GM19467 (cell line): ENCODE results near the gene CDCP2.
"Not testable (repeated sequence)": the region's sequence is repeated elsewhere in the genome, so short reads cannot be mapped to it uniquely, and the experiment has no call there.

Experiments
- ATAC-seq: cut with Tn5 transposase; IDR thresholded peaks from one replicate; pipeline ENCODE4 v1.9.1; 2021; ENCODE audit warnings: mild to moderate bottlenecking, moderate library complexity; ENCODE audit not compliant: unreplicated experiment

The CDCP2 gene

DNA sequence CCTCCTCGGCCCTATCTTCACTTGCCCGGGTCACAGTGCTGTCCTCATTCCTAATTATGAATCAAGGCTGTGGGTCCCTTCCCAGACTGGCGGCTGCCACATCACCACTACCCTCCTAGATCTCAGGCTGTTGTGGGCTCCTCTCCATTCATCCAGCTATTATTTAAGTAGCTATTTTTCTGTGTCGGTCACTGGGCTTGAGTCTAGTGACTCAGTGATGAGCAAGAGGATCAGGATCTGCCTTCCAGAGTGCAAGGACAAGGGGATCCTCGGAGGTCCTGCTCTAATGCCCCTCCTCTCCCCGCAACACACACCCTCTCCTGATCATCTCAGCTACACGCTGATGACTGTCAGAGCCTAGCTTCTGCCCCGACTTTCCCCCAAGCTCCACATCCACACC is 34.1 kb downstream of the CDCP2 start:
- ATAC-seq = no peak

DNA sequence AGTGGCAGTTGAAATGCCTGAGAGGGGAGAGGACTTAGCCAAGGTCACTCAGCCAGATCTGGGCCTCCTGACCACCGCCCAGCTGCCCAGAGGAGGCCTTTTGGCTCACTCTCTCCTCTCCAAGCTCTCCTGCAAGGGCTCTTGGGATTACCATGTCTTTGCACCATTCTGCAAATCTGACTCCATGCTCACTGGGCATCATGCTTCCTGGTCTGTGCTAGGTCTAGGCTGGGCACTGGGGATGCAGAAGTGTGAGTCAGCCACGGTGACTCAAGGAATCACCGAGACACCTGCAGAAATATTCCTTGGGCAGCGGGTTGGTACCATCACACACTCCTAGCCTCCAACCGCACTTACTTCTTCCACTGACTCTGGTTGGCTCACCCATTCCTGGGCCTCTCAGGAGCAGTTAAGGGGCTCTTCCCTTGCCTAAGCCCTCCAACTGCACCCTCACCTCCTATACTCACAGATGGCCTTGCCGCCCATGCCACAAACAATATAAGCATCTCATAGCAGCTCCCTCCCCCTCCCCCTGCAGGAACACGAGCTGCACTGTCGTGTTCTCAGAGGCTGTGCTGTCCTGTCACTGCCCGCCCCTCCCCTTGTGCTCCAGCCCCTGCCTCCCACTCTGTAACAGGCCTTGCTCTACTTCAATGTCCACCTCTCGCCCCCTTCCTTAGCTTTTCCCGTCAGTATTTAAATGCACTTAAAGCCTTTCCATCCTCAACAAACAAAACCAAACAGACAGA is 34.8 kb downstream of the CDCP2 start:
- no peak for ATAC-seq

DNA sequence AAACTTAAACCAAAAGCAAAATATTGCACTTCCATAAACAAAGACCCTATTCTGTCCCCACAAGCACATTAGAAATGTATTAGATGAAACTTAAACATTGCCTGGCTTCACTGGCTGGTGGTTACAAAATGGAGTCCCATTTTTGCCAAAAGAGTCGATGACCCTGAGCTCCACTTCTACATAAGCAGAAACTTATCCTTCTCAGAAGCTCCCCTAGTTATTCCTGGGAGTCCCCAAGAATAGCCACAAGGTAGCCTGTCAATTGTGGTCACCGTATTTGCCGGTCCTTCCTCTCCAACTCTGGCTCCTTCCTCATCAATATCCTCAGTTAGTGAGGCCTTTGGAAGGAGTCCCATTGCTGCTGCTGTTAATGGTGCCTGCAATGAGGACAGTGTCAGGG is 37.3 kb downstream of the CDCP2 start:
- no peak for ATAC-seq

DNA sequence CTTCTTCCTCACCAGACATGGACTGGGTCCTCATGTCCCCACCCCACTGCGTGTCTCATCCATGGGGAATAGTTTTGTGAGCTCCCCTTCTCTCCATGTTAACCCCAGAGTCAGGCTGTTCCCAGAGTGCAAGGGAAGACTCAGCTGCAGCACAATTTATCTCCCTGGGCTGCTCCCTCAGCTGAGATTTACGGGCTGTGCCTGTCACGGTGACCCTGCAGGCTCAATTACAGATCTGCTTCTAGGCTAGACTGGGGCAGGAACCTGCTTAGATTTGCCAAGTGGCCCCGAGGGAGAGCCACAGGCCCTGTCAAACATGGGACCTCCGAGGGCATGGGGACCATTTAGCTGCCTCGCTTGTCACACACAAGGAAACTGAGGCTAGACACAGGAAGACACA is 37.8 kb downstream of the CDCP2 start:
- ATAC-seq = no peak

DNA sequence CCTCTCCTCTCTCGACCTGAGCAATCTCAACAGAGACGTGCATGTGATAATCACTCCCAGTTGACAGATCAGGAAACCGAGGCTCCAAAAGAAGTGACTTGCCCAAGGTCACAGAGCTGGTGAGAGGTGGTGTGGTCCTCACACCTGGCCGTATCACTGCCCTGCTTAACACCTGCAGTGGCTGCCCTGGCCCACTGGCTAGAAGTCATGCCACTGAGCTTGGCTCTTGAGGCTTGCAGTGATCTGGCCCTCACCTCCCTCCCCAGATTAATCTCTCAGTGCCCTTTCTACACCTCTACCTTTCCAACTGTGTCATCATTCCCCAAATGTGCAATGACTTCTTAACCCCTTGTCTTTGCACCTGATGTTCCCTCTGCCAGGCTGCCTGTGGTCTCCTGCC is 38.8 kb downstream of the CDCP2 start:
- no peak for ATAC-seq

DNA sequence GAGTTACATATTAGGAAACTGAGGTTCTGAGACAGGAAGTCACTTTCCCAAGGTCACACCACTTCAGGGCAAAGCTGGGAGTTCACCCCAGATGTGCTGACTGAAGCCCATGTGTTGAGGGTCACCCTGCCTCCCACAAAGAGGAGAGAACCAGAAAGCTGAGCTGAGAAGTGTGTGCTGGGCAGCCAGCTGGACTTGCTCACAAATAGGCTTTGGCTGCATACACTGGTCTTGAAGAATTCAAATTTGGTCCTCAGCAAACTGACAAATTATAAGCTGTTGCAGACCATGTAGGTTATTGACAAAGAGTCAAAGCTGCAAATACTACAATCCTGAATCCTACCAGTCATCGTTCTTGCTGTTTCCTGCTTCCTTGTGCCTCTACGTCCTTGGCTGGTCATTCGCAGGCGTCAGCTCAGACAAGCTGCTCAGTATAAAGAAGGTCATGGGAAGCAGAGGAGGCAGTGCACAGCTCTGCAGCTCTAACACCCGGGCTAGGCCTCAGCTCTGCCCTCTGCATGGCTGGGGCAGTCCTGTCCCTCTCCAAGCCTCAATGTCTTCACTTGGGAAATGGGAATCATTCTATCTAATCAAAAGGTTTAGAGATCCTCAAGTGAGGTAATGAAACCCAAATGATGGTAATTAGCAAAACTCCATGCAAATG is 40.0 kb downstream of the CDCP2 start:
- ATAC-seq = no peak

DNA sequence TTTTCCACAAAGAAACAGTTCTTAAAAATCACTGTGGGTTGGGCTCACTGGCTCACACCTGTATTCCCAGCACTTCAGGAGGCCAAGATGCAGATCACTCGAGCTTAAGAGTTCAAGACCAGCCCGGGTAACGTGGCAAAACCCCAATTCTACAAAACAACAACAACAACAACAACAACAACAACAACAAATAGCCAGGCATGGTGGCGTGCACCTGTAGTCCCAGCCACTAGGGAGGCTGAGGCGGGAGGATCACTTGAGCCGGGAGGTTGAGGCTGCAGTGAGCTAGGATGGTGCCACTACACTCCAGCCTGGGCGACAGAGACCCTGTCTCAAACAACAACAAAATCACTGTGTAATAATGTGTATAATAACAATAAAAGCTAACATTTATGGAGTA is 40.8 kb downstream of the CDCP2 start:
- no peak for ATAC-seq

DNA sequence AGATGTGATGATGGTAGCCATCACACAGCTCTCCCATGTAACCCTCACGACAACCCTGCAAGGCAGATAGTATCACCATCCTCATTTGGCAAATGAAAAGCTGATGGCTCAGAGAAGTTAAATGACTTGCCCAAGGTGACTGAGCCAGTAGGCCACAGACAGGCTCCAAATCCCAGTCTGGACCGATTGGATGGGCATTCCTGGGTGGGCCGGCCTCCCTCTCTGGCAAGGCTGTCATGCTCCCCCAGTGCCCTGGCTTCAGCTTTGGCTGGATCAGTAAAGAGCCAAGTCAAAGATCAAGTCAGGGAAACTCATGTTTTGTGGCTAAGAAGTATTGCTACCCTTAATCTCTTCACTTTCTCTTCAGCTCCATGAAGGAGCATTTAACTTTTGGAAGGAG is 41.2 kb downstream of the CDCP2 start:
- ATAC-seq = no peak

DNA sequence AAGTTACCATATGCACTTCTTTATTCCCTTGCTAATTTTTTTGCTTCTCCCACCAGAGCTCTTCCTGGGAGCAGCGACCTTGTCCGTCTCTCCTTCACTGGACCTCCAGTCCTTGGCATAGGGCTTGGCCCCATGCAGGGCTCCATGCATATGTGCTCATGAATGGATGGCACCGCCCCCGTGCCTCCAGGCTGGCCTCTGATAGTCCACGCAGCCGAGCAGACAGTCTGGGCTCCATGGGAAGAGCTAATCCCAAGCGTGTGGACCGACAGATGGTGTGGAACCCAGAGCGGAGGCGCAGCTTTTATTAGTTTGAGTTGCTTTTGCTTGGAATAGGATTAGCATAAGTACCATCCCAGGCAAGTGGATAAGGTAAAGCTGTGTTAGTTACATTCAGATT is 41.8 kb downstream of the CDCP2 start:
- no peak for ATAC-seq

DNA sequence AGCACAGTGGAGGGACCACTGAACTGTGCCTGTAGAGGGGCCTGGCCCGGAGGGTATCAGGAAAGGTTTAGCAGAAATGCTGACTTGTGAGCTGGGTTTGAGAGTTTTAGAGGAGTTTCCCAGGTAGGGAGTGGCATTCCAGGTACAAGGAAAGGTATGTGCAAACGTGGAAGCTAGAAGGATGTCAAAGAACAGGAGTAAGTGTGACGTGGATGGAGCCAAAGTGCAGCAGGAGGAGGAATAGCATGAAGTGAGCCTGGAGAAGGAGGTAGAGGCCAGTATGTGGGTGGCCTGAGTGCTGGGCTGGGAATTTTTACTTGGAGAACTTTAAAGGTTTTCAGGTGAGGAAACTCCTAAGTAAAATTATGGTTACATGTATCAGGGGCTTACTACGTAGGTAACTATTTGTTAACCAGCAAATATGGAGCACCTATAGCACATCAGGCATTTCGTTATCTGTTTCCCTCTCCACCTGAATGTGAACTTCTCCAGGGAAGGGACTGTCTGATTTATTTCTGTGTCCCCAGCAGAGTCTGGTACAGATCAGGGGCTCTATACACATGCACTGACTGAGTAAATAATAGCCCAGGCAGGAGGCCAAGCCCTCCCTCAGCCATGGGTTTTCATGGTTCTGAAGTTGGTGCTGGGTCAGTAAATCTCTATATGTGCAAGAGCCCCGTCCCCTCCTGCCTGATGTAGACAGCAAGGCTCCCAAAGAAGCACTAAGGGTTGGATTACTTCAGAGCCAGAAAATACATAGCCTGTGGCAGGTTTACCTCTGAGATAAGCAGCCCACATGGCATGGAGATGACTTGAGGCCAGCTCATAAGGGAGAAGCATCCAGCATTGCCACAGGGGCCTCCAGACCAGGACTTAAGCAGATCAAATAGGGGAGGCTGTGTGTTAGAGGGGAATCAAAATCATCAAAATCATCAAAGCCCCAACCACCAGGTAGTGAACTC is 43.4 kb downstream of the CDCP2 start:
- ATAC-seq = no peak

DNA sequence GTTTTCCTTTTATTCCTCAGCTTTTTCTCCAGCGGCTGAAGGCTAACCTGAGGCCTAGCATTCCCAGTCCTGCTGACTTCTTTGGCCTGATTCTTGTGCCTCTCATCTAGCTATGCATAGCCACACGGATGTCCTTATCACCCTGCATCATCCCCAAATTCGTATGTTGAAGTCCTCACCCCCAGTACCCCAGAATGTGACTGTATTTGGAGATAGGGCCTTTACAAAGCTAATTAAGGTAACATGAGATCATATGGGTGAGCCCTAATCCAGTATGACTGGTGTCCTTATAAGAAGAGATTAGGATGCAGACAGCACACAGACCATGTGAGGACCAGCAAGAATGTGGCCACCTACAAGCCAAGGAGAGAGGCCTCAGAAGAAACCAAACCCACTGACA is 44.6 kb downstream of the CDCP2 start:
- ATAC-seq = no peak

DNA sequence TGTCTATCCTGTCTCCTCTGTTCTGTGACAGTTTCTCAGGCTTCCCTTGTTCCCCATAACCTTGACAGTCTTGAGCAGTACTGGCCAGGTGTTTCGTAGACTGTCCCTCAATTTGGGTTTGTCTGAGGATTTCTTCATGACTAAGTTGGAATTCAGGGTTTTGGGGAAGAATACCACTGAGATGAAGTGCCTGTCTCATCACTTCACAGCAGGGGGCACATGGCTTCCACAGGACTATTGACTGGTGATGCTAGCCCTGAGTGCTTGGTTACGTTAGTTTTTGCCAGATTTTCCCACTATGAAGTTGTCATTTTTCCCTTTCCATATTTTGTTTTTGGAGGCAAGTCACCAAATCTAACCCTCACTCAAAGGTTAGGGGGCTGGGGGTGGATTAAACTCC is 45.7 kb downstream of the CDCP2 start:
- ATAC-seq = no peak

DNA sequence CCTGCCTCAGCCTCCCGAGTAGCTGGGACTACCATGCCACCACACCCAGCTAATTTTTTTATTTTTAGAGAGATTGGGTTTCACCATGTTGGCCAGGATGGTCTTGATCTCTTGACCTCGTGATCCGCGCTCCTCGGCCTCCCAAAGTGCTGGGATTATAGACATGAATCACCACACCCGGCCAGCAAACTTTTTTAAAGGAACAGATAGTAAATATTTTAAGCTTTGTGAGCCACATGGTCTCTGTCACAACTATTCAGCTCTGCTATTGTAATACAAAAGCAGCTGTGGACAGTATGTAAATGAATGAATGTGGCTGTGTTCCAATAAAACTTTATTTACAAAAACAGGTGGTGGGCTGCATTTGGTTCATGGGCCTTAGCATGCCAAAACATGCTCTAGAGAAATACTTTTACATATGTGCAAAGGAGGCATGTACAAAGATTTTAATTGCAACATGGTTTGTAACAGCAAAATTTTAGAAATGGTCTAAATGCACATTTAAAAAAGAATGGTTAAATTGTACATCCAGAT is 47.0 kb downstream of the CDCP2 start:
- ATAC-seq = no peak

DNA sequence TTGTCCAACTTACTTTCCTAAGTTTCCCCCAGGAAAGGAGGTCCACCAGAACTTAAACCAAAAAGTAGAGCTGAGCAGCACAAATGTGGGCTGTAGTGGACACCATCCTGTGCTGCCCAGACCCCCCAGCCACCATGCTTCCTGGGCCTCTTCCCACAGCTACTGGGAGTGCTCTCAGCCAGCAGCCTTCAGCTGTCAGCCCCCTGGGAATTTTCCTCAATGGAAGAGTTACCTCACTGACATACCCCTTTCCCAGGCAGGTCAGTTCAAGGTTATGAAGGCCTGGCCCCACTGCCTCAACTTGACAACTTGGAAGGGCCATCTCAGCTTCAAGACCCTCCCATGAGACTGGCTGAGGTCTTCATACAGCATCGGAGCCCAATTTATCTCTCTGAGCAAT is 47.7 kb downstream of the CDCP2 start:
- no peak for ATAC-seq

DNA sequence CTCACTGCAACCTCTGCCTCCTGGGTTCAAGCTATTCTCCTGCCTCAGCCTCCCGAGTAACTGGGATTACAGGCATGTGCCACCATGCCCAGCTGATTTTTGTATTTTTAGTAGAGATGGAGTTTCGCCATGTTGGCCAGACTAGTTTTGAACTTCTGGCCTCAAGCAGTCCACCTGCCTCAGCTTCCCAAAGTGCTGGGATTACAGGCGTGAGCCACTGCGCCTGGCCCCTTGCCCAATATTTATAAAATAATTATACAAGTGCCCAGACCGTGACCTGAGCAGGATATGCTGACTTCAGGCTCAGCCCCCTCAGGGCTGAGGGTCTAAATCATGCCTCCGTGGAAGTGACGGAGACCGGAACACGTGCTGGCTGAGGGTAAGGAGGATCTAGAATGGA is 48.2 kb downstream of the CDCP2 start:
- ATAC-seq = not testable (repeated sequence)

DNA sequence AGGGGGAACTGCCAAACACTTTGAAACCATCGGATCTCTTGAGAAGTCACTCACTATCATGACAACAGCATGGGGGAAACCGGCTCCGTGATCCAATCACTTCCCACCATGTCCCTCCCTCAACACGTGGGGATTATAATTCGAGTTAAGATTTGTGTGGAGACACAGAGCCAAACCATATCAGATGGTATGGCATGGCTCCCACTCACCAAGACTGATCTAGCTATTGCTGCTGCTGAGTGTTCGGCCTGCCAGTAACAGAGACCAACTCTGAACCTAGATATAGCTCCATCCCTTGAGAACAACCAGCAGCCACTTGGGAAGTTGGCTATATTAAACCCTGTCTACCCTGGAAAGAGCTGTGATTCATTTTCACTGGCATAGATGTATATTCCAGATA is 49.4 kb downstream of the CDCP2 start:
- no peak for ATAC-seq

DNA sequence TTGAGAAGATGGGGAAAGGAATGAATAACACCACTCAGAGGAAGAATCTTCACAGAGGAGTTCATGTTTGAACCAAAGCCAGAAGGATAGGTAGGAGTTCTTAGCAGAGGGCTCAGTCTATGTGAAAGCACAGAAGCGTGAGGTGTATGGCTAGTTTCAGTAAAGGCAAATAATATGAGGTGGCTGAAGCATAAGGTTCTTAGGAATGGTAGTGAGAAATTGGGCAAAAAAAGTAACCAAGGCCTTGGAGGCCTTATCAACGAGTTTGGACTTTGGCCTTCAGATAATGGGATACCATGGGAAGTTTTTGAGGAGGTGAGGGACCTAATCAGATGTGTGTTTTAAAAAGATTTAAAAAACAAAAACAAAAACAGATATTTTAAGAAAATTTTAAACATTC is 52.3 kb downstream of the CDCP2 start:
- ATAC-seq = no peak

DNA sequence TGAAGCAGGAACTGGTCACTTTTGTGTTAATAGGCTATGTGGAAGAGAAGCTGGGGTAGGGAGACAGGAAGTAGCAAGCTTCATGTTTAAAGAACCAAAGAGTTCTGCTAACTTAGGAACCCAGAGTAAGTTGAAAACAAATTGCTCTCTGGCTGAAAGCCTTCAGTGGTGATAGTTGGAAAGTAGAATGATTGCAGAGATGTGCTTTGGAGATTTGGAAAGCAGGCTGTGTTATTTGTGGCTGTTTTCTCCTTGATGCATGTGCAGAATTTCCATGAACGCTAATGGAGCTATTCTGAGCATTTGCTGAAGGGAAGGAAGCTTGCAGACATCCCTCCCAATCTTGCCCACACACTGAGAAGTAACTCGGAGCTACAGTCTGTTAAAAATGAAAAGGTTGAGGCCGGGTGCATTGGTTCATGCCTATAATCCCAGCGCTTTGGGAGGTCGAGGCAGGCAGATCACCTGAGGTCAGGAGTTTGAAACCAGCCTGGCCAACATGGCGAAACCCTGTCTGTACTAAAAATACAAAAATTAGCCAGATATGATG is 53.7 kb downstream of the CDCP2 start:
- ATAC-seq = no peak

DNA sequence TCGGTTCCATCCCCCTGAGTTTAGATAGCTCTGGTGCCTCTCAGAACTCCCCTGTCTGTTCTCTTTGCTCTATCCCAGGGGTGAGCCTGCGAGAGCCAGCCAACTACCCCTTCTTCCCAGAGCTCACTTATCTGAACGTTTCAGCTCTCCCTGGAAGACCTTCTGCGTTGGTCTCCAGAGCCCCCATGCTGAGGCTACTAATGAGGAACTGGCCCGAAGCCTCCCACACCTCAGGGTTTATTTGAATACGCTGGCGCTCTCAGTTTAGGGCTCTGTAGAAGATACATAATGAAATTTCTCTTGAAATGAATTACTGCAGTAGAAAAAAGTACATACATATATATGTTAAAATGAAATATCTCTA is 55.9 kb downstream of the CDCP2 start:
- no peak for ATAC-seq

DNA sequence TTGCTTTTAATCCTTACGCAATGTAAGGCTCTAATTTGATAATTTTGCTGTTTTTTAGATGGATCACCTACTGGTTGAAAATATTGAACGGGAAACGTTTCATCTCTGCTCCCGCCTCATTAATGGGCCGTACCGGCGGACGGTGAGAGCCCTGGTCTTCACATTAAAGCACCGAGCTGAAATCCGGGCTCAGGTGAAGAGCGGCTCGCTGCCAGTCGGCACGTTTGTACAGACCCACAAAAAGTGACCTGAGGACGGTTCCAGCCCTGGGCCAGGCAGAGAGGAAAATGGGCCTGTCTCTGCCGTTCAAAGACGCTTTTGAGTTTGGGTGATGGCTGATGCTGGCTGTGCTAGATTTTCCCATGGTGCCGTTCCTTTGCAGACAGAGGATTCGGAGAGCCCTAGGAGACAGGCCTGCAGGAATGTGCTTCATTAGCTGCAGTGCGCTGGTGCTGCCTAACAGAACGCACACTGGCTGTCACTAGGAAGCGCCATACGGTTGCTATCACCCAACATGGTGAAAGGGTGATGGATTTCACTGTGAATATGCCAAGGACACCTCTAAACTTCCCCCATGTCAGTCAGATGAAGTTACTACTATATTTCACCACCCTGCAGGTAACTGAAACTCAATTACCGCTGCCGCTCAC is 56.4 kb downstream of the CDCP2 start:
- no peak for ATAC-seq
